Astrocyte of the spinal cord (primary cell): ENCODE results near the gene CHKB.

Experiments
- DNase-seq: peaks from one replicate; pipeline ENCODE4 v3.0.0; 2011; ENCODE audit warnings: low read depth, low spot score
- H3K4me3 ChIP-seq: 2 replicates; pipeline ENCODE4 v1.5.1; 2011; ENCODE audit warnings: low read depth, mild to moderate bottlenecking, low read length, moderate library complexity
- CTCF ChIP-seq: IDR thresholded peaks from 2 replicates; pipeline ENCODE4 v1.5.1; 2012; ENCODE audit warnings: low read depth, mild to moderate bottlenecking, low read length, inconsistent platforms
- in situ Hi-C: cut with HindIII; loops from 2 replicates; pipeline ENCODE4 v1.10.0; 2017; ENCODE audit warnings: low sequenced_read_pairs

Gene CHKB

GRCh38 chr22:50585238-50585637 lies 2.6 kb upstream of the CHKB start:
- in situ Hi-C loops, result no loop called here
- no peak for DNase-seq
- no peak overlapping the region for H3K4me3 ChIP-seq
- no peak for TF ChIP-seq CTCF

GRCh38 chr22:50584106-50585096 lies 1.8 kb upstream of the CHKB start:
- H3K4me3 ChIP-seq, result no peak overlapping the region
- DNase-seq, result no peak
- TF ChIP-seq CTCF, result no peak
- in situ Hi-C loops, result no loop called here

GRCh38 chr22:50583294-50583861 lies 729 bp upstream of the CHKB start:
- DNase-seq, result no peak
- in situ Hi-C loops, result no loop called here
- TF ChIP-seq CTCF, result peak; percentile 30
- H3K4me3 ChIP-seq, result peak overlapping the region; percentile 65

GRCh38 chr22:50581950-50582492 lies 628 bp downstream of the CHKB start:
- H3K4me3 ChIP-seq, result peak overlapping the region; percentile 82
- no peak for DNase-seq
- TF ChIP-seq CTCF, result no peak
- in situ Hi-C loops, result no loop called here

- peak overlapping the region; percentile 82 for H3K4me3 ChIP-seq
- in situ Hi-C loops, result no loop called here
- no peak for DNase-seq
- TF ChIP-seq CTCF, result no peak
These were observed 1.4 kb downstream of the CHKB start for GRCh38 chr22:50581031-50581949.

- in situ Hi-C loops, result no loop called here
- TF ChIP-seq CTCF, result no peak
- H3K4me3 ChIP-seq, result no peak overlapping the region
- DNase-seq, result no peak
These were observed 2.9 kb downstream of the CHKB start for GRCh38 chr22:50579752-50580151.
